Loucy (cell line): Measurements from ENCODE around the gene HS3ST3A1.

Experiments used
- H2AFZ ChIP-seq: fragments of 200-600 bp; sonication (generic); 2 replicates; pipeline ENCODE4 v1.6.0; 2016; ENCODE audit warnings: antibody characterized with exemption, mild to moderate bottlenecking, low read length, moderate library complexity
- H3F3A ChIP-seq: fragments of 200-600 bp; 2 replicates; pipeline ENCODE4 v1.6.0; 2016; ENCODE audit warnings: antibody characterized with exemption, low read depth, mild to moderate bottlenecking
- H3K27me3 ChIP-seq: fragments of 200-600 bp; sonication (generic); 2 replicates; pipeline ENCODE4 v1.6.1; 2014; ENCODE audit warnings: low read length, mild to moderate bottlenecking; ENCODE audit not compliant: insufficient read depth, poor library complexity, severe bottlenecking
- H3K36me3 ChIP-seq: fragments of 200-600 bp; sonication (generic); 2 replicates; pipeline ENCODE4 v1.6.1; 2016; ENCODE audit warnings: low read length; ENCODE audit not compliant: insufficient read depth
- H3K4me1 ChIP-seq: fragments of 200-600 bp; sonication (generic); 2 replicates; pipeline ENCODE4 v1.5.1; 2014; ENCODE audit warnings: low read length, mild to moderate bottlenecking; ENCODE audit not compliant: insufficient read depth, poor library complexity, severe bottlenecking
- H3K4me2 ChIP-seq: fragments of 200-600 bp; sonication (generic); 2 replicates; pipeline ENCODE4 v1.6.0; 2014; ENCODE audit warnings: antibody characterized with exemption, low read length, low read depth, mild to moderate bottlenecking; ENCODE audit not compliant: poor library complexity, severe bottlenecking
- H3K4me3 ChIP-seq: fragments of 200-600 bp; sonication (generic); 2 replicates; pipeline ENCODE4 v1.5.1; 2014; ENCODE audit warnings: low read length, mild to moderate bottlenecking, mixed read lengths; ENCODE audit not compliant: poor library complexity, severe bottlenecking
- H3K79me2 ChIP-seq: fragments of 200-600 bp; sonication (generic); 2 replicates; pipeline ENCODE4 v1.6.1; 2014; ENCODE audit warnings: low read length; ENCODE audit not compliant: insufficient read depth
- H3K9ac ChIP-seq: fragments of 200-600 bp; sonication (generic); 2 replicates; pipeline ENCODE4 v1.6.0; 2014; ENCODE audit warnings: mild to moderate bottlenecking, low read depth, low read length, moderate library complexity; ENCODE audit not compliant: poor library complexity, severe bottlenecking
- H3K9me2 ChIP-seq: fragments of 200-600 bp; sonication (generic); replicated peaks from 2 replicates; pipeline ENCODE4 v1.6.1; 2016; ENCODE audit warnings: low read depth, low read length, mixed read lengths
- H3K9me3 ChIP-seq: fragments of 200-600 bp; sonication (generic); 2 replicates; pipeline ENCODE4 v1.6.1; 2014; ENCODE audit warnings: mild to moderate bottlenecking, antibody characterized with exemption, low read length, low read depth; ENCODE audit not compliant: insufficient read depth
- H4K20me1 ChIP-seq: fragments of 200-600 bp; sonication (generic); 2 replicates; pipeline ENCODE4 v1.6.0; 2014; ENCODE audit warnings: antibody characterized with exemption, low read length, mild to moderate bottlenecking; ENCODE audit not compliant: insufficient read depth, poor library complexity, severe bottlenecking
- CTCF ChIP-seq: fragments of 200-600 bp; sonication (generic); conservative IDR thresholded peaks from 2 replicates; pipeline ENCODE4 v1.5.1; 2014; ENCODE audit warnings: mild to moderate bottlenecking, antibody characterized with exemption, low read length
- EZH2phosphoT487 ChIP-seq: fragments of 200-600 bp; IDR thresholded peaks from 2 replicates; pipeline ENCODE4 v1.6.1; 2018; ENCODE audit warnings: antibody characterized with exemption, mild to moderate bottlenecking, moderate library complexity, borderline replicate concordance

HS3ST3A1 gene

GRCh38 chr17:13490427-13490826, 111.3 kb downstream of the HS3ST3A1 start:
- H2AFZ ChIP-seq = no peak overlapping the region
- H3K79me2 ChIP-seq = no peaks in the 10 kb centered on the region
- no peaks in the 10 kb centered on the region for H3K27me3 ChIP-seq
- TF ChIP-seq CTCF (no peak), EZH2phosphoT487 (no peak)
- H4K20me1 ChIP-seq = no peaks in the 10 kb centered on the region
- H3K9me2 ChIP-seq = 0 out of 2 replicates have a peak, but pooled peaks cover 4% of the 10 kb centered on the region
- H3K9ac ChIP-seq = no peak overlapping the region
- H3K4me1 ChIP-seq = no peaks in the 10 kb centered on the region
- H3K36me3 ChIP-seq = no peaks in the 10 kb centered on the region
- H3K9me3 ChIP-seq = no peaks in the 10 kb centered on the region
- H3K4me3 ChIP-seq = no peak overlapping the region
- no peaks in the 10 kb centered on the region for H3F3A ChIP-seq
- H3K4me2 ChIP-seq = no peak overlapping the region

GRCh38 chr17:13485327-13485726, 116.4 kb downstream of the HS3ST3A1 start:
- Histone ChIP-seq H3F3A (no peaks in the 10 kb centered on the region), H3K4me2 (no peak overlapping the region), H3K4me1 (no peaks in the 10 kb centered on the region), H3K79me2 (no peaks in the 10 kb centered on the region), H3K36me3 (no peaks in the 10 kb centered on the region), H3K27me3 (no peaks in the 10 kb centered on the region), H3K4me3 (no peak overlapping the region), H4K20me1 (no peaks in the 10 kb centered on the region), H3K9ac (no peak overlapping the region), H3K9me3 (peaks cover 3% of the 10 kb centered on the region; the same call in 1 of the 2 replicates), H2AFZ (no peak overlapping the region), H3K9me2 (no peaks in the 10 kb centered on the region)
- no peak for TF ChIP-seq EZH2phosphoT487
- TF ChIP-seq CTCF = no peak

- Histone ChIP-seq H3K9me2 (no peaks in the 10 kb centered on the region), H3K4me1 (no peaks in the 10 kb centered on the region), H3K9me3 (peaks cover 3% of the 10 kb centered on the region; the same call in 1 of the 2 replicates), H3K4me2 (no peak overlapping the region), H3K36me3 (no peaks in the 10 kb centered on the region), H3K4me3 (no peak overlapping the region), H3F3A (no peaks in the 10 kb centered on the region), H3K27me3 (no peaks in the 10 kb centered on the region), H3K79me2 (no peaks in the 10 kb centered on the region), H4K20me1 (no peaks in the 10 kb centered on the region), H2AFZ (no peak overlapping the region), H3K9ac (no peak overlapping the region)
- TF ChIP-seq EZH2phosphoT487 (no peak), CTCF (no peak)
Measured at GRCh38 chr17:13484020-13484419, 117.7 kb downstream of the HS3ST3A1 start.
